NCI-H2171 treated with DMSO at 0.1 percent for 48 hours (cell line): ENCODE measurements around the gene RFTN1.

ENCODE experiments used
- DNase-seq: peaks from one replicate; lab custom pipeline; 2025; lab: John Stamatoyannopoulos, UW

The RFTN1 gene

DNA sequence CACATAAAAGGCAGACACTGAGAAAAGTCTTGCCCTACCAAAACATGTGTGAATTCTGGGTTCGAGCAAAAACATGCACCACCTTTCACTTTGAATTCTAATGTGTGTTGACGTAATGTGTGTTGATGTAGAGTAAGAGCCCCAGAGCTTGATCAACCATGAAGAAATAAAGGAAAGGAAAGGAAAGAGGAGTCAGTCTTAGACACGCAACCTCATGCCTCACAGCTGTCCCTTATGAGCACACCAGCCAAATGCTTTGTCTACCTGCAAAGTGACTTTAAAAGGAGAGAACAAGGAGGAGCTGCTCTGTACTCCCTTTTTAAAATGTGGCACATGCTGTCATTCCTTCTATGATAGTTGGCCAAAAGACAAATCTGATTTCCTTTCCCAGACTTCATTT is 80.8 kb downstream of the RFTN1 start:
- peak; percentile 25 for DNase-seq

DNA sequence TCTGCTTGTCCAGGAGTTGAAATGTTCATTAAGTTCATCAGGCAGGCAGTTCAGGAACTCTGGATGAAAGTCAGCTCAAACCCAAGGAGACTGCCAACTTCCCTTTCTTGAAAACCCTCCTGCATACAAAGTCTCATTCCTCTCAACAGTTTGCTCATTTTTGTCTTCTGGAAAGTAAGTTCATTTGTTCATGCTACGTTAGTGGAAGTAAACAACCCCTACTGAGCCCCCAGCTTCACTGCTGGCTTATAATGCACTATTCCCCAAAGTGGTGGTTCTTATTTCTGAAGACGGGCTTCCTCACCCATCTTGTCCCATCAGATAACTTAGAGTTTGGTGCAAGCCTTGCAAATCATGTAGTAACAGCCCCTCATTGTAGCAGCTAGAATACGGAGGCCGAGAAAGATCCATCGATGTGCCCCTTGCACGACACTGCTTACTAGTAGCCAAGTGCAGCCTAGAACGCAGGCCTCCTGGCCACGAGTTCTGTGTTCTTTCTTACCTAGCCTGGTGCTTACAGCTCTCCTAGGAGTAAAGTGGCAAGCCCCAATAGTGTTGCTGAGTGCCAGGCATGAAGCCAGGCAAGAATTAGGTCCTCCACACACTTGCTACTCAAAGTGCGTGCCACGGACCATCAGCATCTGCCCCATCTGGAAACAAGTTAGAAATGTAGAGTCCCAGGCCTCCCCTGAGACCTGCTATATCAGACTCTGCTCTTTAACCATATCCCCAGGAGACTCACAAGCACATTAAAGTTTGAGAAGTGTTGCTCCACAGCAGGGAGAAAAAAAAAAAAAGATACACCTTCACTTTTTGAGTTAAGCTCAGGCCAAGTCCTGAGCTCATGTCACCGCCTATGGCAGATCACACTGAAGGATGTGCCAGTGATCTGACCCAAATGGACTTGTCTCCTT is 82.5 kb downstream of the RFTN1 start:
- peak; percentile 1 for DNase-seq

GRCh38 chr3:16429086-16429485 is 84.4 kb downstream of the RFTN1 start:
- no peak for DNase-seq

GRCh38 chr3:16428612-16429011 is 84.9 kb downstream of the RFTN1 start:
- DNase-seq: no peak

- no peak for DNase-seq
Observed at GRCh38 chr3:16427103-16427965, 86.2 kb downstream of the RFTN1 start.

DNA sequence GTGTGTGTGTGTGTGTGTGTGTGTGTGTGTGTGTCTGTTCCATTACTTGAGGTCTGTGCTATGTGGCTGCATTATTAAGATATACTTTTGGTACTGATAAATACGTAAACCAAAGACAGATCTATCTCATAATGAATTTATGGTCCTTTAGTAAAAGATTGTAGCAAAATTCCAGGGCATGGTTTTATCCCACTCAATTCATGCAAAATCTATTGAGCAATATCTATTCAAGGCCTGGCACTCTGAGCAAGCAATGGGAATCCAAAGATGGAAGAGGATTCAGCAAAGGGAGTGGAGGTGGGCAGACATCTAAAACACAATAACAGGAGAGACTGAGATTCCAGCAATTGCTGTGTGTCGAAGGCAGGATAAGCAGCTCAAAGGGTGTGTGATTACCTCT is 86.8 kb downstream of the RFTN1 start:
- no peak for DNase-seq

DNA sequence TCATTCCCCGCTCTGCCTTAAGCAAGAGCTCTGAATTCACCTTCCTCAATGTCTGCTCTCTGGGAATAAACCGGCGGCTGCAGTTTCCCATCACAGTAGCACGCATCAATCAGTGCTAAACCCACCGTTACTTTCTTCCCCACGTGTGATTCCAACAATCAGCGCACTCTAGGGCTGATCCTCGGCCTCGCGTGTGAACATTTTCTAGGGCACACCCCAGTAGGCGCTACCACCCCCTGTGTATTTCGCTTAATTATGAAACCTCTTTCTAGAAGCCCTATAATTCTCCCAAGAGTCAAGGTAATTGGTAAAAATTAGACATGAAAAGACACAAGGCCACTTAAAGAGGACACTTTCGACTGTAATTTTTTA is 87.5 kb downstream of the RFTN1 start:
- no peak for DNase-seq

DNA sequence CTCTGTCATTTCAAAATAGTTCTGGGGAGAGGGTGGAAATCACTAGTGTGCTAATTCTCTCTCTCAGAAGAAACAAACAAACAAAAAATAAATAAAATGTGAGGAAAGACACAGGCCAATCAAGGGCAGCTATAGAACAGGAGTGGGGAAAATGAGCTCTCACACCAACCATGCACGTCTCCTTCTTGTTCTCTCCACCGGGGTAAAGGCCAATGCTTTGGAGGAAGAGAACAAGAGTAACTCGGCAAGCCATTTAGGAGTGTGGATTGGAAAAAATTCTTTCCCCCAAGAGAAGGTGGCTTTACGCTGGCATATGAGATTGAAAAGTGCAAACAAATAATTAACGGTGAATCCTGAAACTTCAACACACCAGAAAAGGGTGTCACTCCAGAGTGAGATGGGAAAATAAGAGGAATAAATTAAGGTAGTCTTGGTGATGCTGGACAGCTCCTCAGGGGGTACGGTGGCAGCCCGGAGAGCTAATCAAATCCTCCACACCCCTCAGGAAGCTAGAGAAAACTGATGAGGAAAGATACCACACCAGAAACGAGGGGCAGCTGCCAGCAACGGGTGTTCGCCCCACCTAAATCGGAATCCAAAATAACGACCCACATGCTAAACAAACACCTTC is 88.0 kb downstream of the RFTN1 start:
- DNase-seq: no peak

GRCh38 chr3:16423947-16424673 is 89.4 kb downstream of the RFTN1 start:
- no peak for DNase-seq

- DNase-seq: no peak
Observed at GRCh38 chr3:16423298-16423697, 90.2 kb downstream of the RFTN1 start.

- DNase-seq: no peak
Observed at GRCh38 chr3:16419640-16420241, 93.8 kb downstream of the RFTN1 start.

DNA sequence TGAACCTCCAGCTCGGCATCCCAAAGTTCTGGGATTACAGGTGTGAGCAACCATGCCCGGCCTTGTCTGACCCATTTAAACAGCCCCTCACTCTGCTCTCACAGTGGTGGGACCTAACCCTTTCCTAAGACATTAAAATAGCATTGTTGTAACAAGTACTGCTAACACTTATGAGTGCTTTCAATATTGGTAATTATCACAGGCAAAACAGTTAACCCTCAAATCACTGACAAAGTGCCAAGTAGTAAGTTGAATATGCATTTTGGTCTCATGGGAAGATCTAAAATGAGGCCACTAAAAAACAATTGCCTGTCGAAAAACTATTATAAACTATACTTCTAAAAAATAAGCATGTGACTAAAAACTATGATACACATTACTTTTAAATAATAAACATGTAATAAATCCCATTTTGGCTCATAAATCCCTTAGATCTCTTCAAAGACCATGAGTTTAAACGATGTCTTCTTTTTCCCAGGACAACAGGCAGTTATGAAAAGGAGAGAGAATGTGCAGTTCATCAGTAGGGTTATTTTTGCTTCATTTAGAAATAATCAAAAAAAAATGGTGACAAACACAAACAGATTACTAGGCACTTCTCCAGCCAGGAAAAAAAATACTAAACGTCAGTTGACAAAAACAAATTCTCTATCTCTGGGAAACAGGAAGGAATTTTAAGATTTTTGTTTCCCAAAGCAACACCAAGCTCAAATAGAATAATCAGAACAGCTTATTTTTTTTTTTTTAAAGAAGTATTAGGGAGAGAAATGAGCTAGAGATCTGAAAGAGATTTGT is 95.4 kb downstream of the RFTN1 start:
- DNase-seq: no peak

- no peak for DNase-seq
Observed at GRCh38 chr3:16415911-16416476, 97.5 kb downstream of the RFTN1 start.

DNA sequence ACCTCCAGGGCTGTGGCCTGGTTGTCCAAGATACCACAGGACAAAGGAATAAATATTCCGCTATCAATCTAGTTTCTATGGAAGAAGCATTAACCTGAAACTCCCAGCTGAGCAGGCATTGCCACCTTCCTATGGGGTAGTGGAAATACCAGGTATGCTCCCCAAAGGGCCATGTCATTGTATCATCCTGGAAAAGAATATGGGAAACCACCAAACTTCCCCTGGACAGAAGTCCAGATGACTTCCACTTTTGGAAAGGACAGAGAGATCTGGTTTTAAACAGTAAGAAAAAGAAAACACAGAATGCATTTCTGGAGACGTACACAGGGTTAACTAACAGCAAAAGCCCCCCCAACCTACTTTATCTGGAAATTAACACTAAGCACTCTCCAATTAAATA is 100.2 kb downstream of the RFTN1 start:
- DNase-seq: no peak

- DNase-seq: no peak
Observed at GRCh38 chr3:16412192-16412800, 101.2 kb downstream of the RFTN1 start.

- DNase-seq: no peak
Observed at GRCh38 chr3:16411441-16411840, 102.1 kb downstream of the RFTN1 start.

DNA sequence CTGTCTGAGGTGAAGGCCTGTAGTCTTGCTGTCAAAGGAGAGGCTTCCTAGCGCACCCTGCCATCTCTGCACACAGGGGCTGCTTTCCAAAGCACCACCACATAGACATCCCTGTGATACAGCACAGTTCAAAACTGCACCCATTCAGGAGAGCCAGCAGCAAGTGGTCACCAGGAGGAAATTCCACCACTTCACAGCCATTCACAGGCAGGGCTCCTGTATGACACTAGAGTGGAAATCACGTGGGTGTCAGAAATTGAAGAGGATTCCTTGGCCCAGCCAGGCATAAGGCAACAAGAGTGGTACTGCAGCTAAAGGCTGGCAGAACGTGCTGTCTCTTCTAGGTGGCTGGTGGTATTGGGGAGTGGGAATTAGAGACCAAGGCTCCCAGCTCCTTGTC is 102.8 kb downstream of the RFTN1 start:
- no peak for DNase-seq

- no peak for DNase-seq
Observed at GRCh38 chr3:16409032-16409431, 104.5 kb downstream of the RFTN1 start.

DNA sequence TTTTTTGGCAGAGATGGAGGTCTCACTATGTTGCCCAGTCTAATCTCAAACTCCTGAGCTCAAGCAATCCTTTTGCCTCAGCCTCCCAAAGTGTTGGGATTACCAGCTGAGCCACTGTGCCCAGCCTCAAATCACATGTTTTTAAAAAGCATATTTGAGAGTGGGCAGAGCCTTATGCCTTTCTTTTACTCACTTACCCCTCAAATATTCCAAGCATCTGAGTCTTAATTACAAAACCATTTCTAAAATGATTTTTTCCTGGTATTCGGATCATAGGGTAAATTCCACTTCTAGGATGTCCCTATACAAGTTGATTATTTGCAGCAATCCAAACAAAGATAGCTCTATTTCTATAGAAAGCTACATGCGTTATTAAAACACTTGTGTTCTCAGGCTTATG is 106.1 kb downstream of the RFTN1 start:
- DNase-seq: no peak

- DNase-seq: no peak
Observed at GRCh38 chr3:16406579-16406978, 106.9 kb downstream of the RFTN1 start.
